DND-41 (cell line): ENCODE measurements around the gene PRMT2.

Experiments used
- ATAC-seq: fragments of 200-7000 bp; cut with Tn5 transposase; 3 replicates; pipeline ENCODE4 v1.9.1; 2021; ENCODE audit warnings: low read depth; ENCODE audit not compliant: insufficient read depth
- DNase-seq: peaks from one replicate; pipeline ENCODE4 v3.0.0-alpha.2; 2020
- H2AFZ ChIP-seq: 2 replicates; pipeline ENCODE4 v1.6.0; 2012; ENCODE audit warnings: low read depth, low read length
- H3K27ac ChIP-seq: 2 replicates; pipeline ENCODE4 v1.5.1; 2012; ENCODE audit warnings: low read length, inconsistent platforms
- H3K27me3 ChIP-seq: fragments of 200-600 bp; sonication (generic); 2 replicates; pipeline ENCODE4 v1.6.0; 2012; ENCODE audit warnings: low read length, mild to moderate bottlenecking, inconsistent platforms; ENCODE audit not compliant: insufficient read depth, poor library complexity
- H3K36me3 ChIP-seq: 2 replicates; pipeline ENCODE4 v1.5.1; 2012; ENCODE audit warnings: low read length, inconsistent platforms; ENCODE audit not compliant: insufficient read depth
- H3K4me1 ChIP-seq: 2 replicates; pipeline ENCODE4 v1.5.1; 2012; ENCODE audit warnings: mild to moderate bottlenecking, low read length; ENCODE audit not compliant: insufficient read depth
- H3K4me2 ChIP-seq: 2 replicates; pipeline ENCODE4 v1.6.0; 2012; ENCODE audit warnings: mild to moderate bottlenecking, moderate library complexity, low read length, inconsistent platforms; ENCODE audit not compliant: insufficient read depth
- H3K4me3 ChIP-seq, 2 experiments: fragments of 200-600 bp in 1 of 2; shearing (Covaris generic) in 1 of 2; 2 replicates each; pipeline ENCODE4 v1.5.1; 2012 to 2016; ENCODE audit warnings: inconsistent platforms in 2 of 2, low read length in 2 of 2, mild to moderate bottlenecking in 2 of 2, low read depth in 1 of 2, moderate library complexity in 1 of 2
- H3K79me2 ChIP-seq: 2 replicates; pipeline ENCODE4 v1.6.0; 2012; ENCODE audit warnings: low read length, inconsistent platforms; ENCODE audit not compliant: insufficient read depth
- H3K9ac ChIP-seq: 2 replicates; pipeline ENCODE4 v1.6.0; 2012; ENCODE audit warnings: low read depth, mild to moderate bottlenecking, inconsistent platforms, low read length, moderate library complexity
- H3K9me3 ChIP-seq: 2 replicates; pipeline ENCODE4 v1.5.1; 2012; ENCODE audit warnings: low read length, moderate library complexity, mild to moderate bottlenecking, inconsistent platforms; ENCODE audit not compliant: insufficient read depth, severe bottlenecking
- H4K20me1 ChIP-seq: 2 replicates; pipeline ENCODE4 v1.6.0; 2012; ENCODE audit warnings: low read length; ENCODE audit not compliant: insufficient read depth
- EZH2 ChIP-seq: IDR thresholded peaks from 3 replicates; pipeline ENCODE4 v1.6.1; 2012; ENCODE audit warnings: borderline replicate concordance, low read depth, mild to moderate bottlenecking, moderate library complexity, low read length, inconsistent platforms; ENCODE audit not compliant: severe bottlenecking
- TF ChIP-seq, protein P1 (sequence below): IDR thresholded peaks from 2 replicates; pipeline ENCODE4 v1.5.1; 2012; ENCODE audit warnings: borderline replicate concordance, low read length, moderate library complexity, mild to moderate bottlenecking; ENCODE audit not compliant: poor library complexity, severe bottlenecking; ENCODE audit errors: extremely low read depth

Gene PRMT2

DNA sequence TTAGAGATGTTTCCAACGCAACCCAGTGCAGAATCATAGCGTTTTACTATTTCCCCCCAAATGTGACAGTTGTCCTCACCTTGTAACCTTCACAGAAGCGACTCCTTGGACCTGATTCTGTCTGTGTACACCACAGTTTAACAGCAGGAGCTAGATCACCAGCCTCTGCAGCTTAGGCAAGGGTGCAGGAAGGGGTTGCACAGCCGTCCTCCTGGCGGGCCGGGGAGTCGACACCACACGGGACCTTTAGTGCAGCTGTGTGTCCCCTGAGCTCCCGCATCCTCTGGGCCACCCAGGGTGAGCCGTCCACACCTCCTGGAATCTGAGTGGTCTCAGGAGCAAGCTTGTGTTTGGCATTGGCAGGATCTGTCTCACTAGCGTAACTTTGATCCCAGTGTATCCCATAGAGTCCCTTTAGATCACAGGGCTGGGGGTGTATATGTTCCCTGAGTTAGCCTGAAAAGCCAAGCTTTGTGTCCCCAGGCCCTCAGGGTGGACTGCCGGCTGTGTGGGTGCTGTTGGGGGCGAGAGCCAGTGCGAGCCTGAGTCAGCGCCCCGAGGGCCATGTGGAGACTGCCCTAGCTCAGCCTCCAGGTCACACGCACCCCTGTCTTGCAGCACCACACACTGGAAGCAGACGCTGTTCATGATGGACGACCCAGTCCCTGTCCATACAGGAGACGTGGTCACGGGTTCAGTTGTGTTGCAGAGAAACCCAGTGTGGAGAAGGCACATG is 27.5 kb downstream of the PRMT2 start:
- Histone ChIP-seq H3K36me3 (peaks cover 46% of the 10 kb centered on the region), H4K20me1 (peaks cover 3% of the 10 kb centered on the region; the same call in 1 of the 2 replicates), H3K27me3 (no peaks in the 10 kb centered on the region), H3K79me2 (no peaks in the 10 kb centered on the region), H3K4me3 (no peak overlapping the region), H2AFZ (no peak overlapping the region), H3K4me1 (no peaks in the 10 kb centered on the region), H3K9me3 (no peaks in the 10 kb centered on the region), H3K27ac (no peak overlapping the region), H3K9ac (no peak overlapping the region), H3K4me2 (no peak overlapping the region)
- no peak for DNase-seq
- no peak for ATAC-seq
- TF ChIP-seq, protein P1, sequence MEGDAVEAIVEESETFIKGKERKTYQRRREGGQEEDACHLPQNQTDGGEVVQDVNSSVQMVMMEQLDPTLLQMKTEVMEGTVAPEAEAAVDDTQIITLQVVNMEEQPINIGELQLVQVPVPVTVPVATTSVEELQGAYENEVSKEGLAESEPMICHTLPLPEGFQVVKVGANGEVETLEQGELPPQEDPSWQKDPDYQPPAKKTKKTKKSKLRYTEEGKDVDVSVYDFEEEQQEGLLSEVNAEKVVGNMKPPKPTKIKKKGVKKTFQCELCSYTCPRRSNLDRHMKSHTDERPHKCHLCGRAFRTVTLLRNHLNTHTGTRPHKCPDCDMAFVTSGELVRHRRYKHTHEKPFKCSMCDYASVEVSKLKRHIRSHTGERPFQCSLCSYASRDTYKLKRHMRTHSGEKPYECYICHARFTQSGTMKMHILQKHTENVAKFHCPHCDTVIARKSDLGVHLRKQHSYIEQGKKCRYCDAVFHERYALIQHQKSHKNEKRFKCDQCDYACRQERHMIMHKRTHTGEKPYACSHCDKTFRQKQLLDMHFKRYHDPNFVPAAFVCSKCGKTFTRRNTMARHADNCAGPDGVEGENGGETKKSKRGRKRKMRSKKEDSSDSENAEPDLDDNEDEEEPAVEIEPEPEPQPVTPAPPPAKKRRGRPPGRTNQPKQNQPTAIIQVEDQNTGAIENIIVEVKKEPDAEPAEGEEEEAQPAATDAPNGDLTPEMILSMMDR = no peak
- no peak for TF ChIP-seq EZH2

DNA sequence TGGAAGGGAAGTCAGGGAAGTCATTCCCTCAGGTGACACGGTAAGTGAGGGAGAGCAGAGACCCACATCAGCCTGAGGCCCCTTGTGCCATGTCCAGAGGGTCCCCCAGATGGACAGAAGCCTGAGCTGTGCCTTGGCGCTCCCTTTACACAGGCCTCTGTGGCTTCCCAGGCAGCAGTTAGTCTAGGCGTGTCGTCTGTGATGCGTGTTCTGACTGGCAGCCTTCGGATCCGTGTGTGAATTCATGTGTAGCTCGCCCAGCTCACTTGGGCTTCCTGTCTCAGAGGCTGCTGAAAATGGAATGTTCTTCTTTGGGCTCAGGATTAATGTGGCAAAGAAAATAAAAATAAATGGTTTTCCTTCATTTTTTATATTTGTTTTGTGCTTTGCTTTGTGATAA is 28.3 kb downstream of the PRMT2 start:
- Histone ChIP-seq H3K4me3 (no peak overlapping the region), H3K4me1 (no peaks in the 10 kb centered on the region), H3K79me2 (no peaks in the 10 kb centered on the region), H3K9me3 (no peaks in the 10 kb centered on the region), H3K9ac (no peak overlapping the region), H3K36me3 (peaks cover 38% of the 10 kb centered on the region), H3K27me3 (no peaks in the 10 kb centered on the region), H3K27ac (no peak overlapping the region), H4K20me1 (no peaks in the 10 kb centered on the region), H2AFZ (no peak overlapping the region), H3K4me2 (no peak overlapping the region)
- ATAC-seq (no peak), DNase-seq (no peak)
- TF ChIP-seq EZH2 = no peak
- TF ChIP-seq, protein P1 = no peak

DNA sequence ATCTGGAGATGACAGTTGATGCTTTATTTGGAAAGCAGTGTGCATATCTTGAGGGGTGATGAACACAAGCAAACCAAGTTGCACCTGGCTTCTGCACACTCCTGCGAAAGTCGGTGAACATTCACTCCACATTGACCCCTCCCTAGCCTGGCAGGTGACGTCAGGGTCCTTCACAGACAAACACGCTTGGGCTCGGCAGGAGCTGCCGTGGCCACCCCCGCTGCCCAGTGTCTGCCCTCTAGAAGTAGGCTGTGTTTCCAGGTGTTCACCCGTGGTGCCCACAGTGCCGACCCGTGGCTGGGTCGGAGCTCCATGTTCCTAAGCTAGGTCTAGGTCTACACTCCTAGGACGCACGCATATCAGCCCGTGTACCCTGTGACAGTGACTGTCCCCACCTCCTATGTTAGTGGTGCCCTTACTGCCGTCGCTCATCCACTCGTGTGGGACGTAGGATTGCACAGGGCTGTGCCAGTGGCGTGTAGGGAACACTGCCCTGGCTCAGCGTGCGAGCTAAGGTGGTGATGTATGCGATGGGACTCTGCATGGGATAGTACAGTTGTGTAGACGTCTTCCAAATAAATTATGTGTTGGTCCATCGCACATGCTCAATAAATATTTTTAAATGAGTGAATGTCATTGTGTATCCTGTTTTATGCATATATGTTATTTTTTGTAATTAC is 29.0 kb downstream of the PRMT2 start:
- TF ChIP-seq, protein P1 = no peak
- TF ChIP-seq EZH2 = no peak
- Histone ChIP-seq H3K79me2 (no peaks in the 10 kb centered on the region), H3K36me3 (peaks cover 34% of the 10 kb centered on the region), H3K9me3 (no peaks in the 10 kb centered on the region), H3K4me2 (no peak overlapping the region), H2AFZ (no peak overlapping the region), H3K27ac (no peak overlapping the region), H3K4me3 (no peak overlapping the region), H3K27me3 (no peaks in the 10 kb centered on the region), H4K20me1 (no peaks in the 10 kb centered on the region), H3K4me1 (no peaks in the 10 kb centered on the region), H3K9ac (no peak overlapping the region)
- ATAC-seq (no peak), DNase-seq (no peak)
